ENCODE results near the gene CDH18.

DNA sequence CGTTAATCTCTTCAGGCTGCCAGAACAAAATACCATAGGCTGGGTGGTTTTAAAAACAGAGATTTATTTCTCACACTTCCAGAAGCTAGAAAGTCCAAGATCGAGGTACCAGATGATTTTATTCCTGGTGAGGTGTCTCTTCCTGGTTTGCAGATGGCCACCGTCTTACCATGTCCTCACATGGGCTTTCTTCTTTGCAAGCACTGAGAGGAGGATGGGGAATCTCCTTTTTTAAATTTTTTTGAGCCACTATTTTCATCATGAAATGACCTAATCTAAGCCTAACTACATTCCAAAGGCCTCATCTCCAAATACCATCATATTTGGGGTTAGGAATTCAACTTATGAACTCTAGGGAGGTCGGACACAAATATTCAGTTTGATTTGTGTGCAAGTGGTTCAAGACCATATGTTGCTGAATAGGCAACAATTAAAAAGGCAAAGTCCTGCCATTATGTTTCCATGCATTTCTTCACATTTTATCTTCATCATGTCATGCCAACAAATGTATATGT is 371.2 kb downstream of the CDH18 start:
- TF ChIP-seq, protein P1, sequence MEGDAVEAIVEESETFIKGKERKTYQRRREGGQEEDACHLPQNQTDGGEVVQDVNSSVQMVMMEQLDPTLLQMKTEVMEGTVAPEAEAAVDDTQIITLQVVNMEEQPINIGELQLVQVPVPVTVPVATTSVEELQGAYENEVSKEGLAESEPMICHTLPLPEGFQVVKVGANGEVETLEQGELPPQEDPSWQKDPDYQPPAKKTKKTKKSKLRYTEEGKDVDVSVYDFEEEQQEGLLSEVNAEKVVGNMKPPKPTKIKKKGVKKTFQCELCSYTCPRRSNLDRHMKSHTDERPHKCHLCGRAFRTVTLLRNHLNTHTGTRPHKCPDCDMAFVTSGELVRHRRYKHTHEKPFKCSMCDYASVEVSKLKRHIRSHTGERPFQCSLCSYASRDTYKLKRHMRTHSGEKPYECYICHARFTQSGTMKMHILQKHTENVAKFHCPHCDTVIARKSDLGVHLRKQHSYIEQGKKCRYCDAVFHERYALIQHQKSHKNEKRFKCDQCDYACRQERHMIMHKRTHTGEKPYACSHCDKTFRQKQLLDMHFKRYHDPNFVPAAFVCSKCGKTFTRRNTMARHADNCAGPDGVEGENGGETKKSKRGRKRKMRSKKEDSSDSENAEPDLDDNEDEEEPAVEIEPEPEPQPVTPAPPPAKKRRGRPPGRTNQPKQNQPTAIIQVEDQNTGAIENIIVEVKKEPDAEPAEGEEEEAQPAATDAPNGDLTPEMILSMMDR (IDR thresholded peaks at IDR 0.05) = no peak
- no peak for TF ChIP-seq POLR2A (IDR thresholded peaks at IDR 0.05)

All from body of pancreas (tissue), 4 donors.